ENCODE measurements around the gene SMPD3.

SMPD3 gene

DNA sequence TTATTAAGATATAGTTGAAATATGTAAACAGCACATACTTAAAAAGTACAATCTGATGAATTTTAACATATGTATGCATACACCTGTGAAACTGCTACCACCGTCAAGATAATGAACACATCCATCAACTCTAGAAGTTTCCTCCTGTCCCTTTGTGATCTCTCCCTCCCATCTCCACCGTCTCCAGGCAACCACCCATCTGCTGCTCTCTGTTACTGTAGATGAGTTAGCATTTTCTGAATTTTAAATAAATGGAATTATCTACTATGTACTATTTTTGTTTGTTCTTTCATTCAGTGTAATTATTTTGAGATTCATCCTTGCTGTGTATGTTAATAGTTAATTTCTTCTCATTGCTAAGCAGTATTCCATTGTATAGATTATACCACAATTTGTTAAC is 40.2 kb upstream of the SMPD3 start:
- 98 to 100% methylated on average over 1 to 2 of the region's 2 CpGs for WGBS, 2 experiments
- no peaks in the 10 kb centered on the region for H3K27me3 ChIP-seq (ENCODE audit: control insufficient read depth, insufficient read depth, low read length, poor library complexity, severe bottlenecking)
- H3K27ac ChIP-seq (ENCODE audit: insufficient read depth, low read depth, low read length, poor library complexity, severe bottlenecking) = no peak overlapping the region
- H3K4me1 ChIP-seq (ENCODE audit: control insufficient read depth, insufficient read depth, low read length) = peaks cover 7% of the 10 kb centered on the region
- H3K36me3 ChIP-seq (ENCODE audit: control insufficient read depth, insufficient read depth, low read length) = no peaks in the 10 kb centered on the region
- H3K9me3 ChIP-seq (ENCODE audit: control insufficient read depth, low read length) = no peaks in the 10 kb centered on the region
- no peak overlapping the region for H3K4me3 ChIP-seq (ENCODE audit: insufficient read depth, low read depth, low read length)

DNA sequence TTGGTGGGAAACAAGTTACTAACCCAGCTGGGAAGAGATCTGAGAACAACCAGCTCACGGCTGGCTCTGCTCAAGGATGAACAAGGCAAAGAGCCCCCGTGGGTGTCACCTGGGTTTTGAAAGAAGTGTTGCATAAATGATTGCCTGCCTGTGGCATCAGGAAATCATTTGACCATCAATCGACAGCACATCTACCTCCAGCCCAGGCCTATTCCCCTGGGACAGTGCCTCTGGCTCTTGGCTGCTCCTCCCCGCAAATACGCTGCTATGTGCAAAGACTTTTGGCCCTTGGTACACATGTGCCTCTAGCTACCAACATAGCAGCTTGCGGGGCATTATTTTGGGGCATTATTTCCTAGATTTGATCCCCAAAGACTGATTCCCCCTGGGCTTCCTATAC is 39.4 kb upstream of the SMPD3 start:
- Histone ChIP-seq H3K9me3 (ENCODE audit: control insufficient read depth, low read length) (no peaks in the 10 kb centered on the region), H3K4me1 (ENCODE audit: control insufficient read depth, insufficient read depth, low read length) (peaks cover 7% of the 10 kb centered on the region), H3K4me3 (ENCODE audit: insufficient read depth, low read depth, low read length) (no peak overlapping the region), H3K36me3 (ENCODE audit: control insufficient read depth, insufficient read depth, low read length) (no peaks in the 10 kb centered on the region), H3K27me3 (ENCODE audit: control insufficient read depth, insufficient read depth, low read length, poor library complexity, severe bottlenecking) (no peaks in the 10 kb centered on the region), H3K27ac (ENCODE audit: insufficient read depth, low read depth, low read length, poor library complexity, severe bottlenecking) (no peak overlapping the region)
- 90 to 91% methylated on average over 6 of the region's 6 CpGs for WGBS, 2 experiments

DNA sequence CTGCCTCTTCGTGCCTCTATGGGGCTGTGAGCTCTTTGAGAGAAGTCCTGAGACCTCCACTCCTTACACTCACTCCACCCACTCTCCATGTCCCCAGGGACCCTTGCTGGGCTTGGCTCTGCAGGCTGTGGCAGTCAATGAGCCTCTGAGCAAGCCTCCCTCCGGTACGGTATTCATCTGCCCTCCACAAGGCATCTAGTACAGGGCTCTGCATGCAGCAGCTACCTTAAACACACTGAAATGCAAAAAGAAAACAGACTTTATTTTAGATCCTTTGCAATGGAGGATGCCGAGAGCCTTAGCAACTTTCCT is 38.9 kb upstream of the SMPD3 start:
- Histone ChIP-seq H3K27me3 (ENCODE audit: control insufficient read depth, insufficient read depth, low read length, poor library complexity, severe bottlenecking) (no peaks in the 10 kb centered on the region), H3K4me1 (ENCODE audit: control insufficient read depth, insufficient read depth, low read length) (peaks cover 7% of the 10 kb centered on the region), H3K9me3 (ENCODE audit: control insufficient read depth, low read length) (no peaks in the 10 kb centered on the region), H3K27ac (ENCODE audit: insufficient read depth, low read depth, low read length, poor library complexity, severe bottlenecking) (no peak overlapping the region), H3K4me3 (ENCODE audit: insufficient read depth, low read depth, low read length) (no peak overlapping the region), H3K36me3 (ENCODE audit: control insufficient read depth, insufficient read depth, low read length) (no peaks in the 10 kb centered on the region)
- 38 to 42% methylated on average over 4 of the region's 4 CpGs for WGBS, 2 experiments

DNA sequence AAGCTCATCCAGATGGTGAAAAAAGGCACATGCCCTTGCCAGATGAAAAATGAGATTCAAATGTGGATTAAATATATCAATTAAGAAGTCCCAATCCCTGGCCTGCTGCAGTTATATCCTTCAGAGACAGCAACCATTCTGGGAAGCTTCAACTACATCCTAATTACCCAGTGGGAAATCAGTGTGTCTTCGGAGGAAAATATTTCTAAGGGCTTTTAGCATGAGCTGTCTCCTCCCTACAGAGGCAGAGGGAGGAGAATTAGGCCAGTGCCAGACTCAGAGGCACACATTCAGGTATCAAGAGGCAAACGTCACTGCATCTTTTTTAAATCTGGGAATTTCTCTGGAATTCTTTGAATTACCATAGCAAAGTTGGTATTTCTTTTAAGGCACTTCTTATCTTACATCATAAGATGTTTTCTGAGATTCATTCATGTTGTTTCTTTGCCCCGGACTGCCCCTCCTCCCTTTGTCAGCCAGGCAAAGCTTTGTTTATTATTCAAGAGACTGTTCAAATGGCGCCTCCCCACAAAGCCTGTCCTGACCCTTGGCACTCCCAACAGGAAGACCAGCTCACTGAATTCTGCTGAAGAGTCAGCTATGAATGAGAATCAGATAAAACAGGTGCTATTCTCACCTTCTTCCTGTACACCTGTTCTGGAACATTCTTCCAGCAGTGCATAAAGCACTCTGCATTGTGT is 38.3 kb upstream of the SMPD3 start:
- peaks cover 7% of the 10 kb centered on the region for H3K4me1 ChIP-seq (ENCODE audit: control insufficient read depth, insufficient read depth, low read length)
- no peak overlapping the region for H3K4me3 ChIP-seq (ENCODE audit: insufficient read depth, low read depth, low read length)
- no peaks in the 10 kb centered on the region for H3K36me3 ChIP-seq (ENCODE audit: control insufficient read depth, insufficient read depth, low read length)
- H3K27me3 ChIP-seq (ENCODE audit: control insufficient read depth, insufficient read depth, low read length, poor library complexity, severe bottlenecking) = no peaks in the 10 kb centered on the region
- H3K9me3 ChIP-seq (ENCODE audit: control insufficient read depth, low read length) = no peaks in the 10 kb centered on the region
- WGBS, 2 experiments = 33 to 44% methylated on average over 3 to 4 of the region's 4 CpGs
- H3K27ac ChIP-seq (ENCODE audit: insufficient read depth, low read depth, low read length, poor library complexity, severe bottlenecking) = no peak overlapping the region

DNA sequence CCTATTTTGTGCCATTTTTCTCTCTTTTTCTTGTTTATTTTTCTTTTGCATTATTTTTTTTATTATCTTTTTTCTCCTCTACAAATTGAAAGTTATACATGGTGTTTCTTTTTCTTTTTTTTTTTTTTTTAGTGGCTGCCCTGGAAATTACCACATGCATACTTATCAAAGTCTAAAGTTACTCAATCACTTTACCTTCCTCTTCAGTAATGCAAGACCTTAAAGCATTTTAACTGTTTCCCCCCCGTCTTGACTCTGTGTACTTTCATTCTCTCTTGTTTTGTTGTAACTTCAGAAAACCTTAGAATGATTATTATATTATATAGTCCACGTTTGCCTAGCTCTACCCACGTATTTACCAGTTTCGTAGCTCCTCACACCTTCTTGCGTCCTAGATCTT is 33.3 kb upstream of the SMPD3 start:
- 84 to 92% methylated on average over 5 of the region's 5 CpGs for WGBS, 2 experiments
- no peaks in the 10 kb centered on the region for H3K27me3 ChIP-seq (ENCODE audit: control insufficient read depth, insufficient read depth, low read length, poor library complexity, severe bottlenecking)
- no peaks in the 10 kb centered on the region for H3K9me3 ChIP-seq (ENCODE audit: control insufficient read depth, low read length)
- H3K4me3 ChIP-seq (ENCODE audit: insufficient read depth, low read depth, low read length) = no peak overlapping the region
- H3K4me1 ChIP-seq (ENCODE audit: control insufficient read depth, insufficient read depth, low read length) = peaks cover under 1% of the 10 kb centered on the region
- no peaks in the 10 kb centered on the region for H3K36me3 ChIP-seq (ENCODE audit: control insufficient read depth, insufficient read depth, low read length)
- H3K27ac ChIP-seq (ENCODE audit: insufficient read depth, low read depth, low read length, poor library complexity, severe bottlenecking) = no peak overlapping the region

DNA sequence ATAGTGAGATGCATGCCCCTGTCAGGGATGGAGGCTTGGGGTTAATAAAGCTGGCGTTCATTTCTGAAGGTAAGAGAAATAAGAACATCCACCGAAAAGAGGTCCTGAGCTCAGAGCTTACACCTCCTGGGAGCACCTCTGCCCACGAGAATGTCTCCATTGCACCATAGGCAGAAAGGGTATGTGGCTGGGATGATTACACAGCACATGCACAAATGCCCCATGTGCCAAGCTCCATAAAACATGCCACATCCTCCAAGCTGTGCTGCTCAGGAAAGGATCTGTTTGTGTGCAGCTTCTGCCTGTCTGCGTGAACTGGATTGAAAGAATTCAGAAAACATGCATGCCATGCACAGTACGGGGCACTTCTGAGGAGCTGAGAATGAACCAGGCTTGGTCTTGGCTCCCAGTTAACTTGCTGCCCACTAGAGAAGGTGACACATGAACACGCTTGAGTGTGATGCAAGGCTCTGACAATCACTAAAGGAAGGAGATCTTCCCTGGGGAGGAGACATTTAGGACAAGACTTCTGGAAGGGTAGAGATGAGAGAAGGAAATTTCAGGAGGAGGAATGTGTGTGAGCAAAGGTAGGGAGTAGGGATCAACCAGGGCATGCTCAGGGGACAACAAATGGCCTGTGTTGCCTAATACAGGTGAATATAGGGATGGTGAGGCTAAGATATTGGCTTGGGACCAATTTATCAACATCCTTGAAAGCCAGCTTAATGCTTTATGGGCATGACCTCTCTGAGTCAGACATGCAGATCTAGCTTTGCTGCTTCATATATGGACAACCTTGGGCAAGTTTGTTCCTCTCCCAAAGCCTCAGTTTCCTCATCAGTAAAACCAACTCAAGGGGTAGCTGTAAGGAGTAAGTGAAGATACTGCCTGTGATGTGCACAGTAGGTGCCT is 32.0 kb upstream of the SMPD3 start:
- 93% methylated on average over 6 of the region's 6 CpGs for WGBS, 2 experiments
- Histone ChIP-seq H3K36me3 (ENCODE audit: control insufficient read depth, insufficient read depth, low read length) (no peaks in the 10 kb centered on the region), H3K4me1 (ENCODE audit: control insufficient read depth, insufficient read depth, low read length) (no peaks in the 10 kb centered on the region), H3K4me3 (ENCODE audit: insufficient read depth, low read depth, low read length) (no peak overlapping the region), H3K27me3 (ENCODE audit: control insufficient read depth, insufficient read depth, low read length, poor library complexity, severe bottlenecking) (no peaks in the 10 kb centered on the region), H3K27ac (ENCODE audit: insufficient read depth, low read depth, low read length, poor library complexity, severe bottlenecking) (no peak overlapping the region), H3K9me3 (ENCODE audit: control insufficient read depth, low read length) (no peaks in the 10 kb centered on the region)

DNA sequence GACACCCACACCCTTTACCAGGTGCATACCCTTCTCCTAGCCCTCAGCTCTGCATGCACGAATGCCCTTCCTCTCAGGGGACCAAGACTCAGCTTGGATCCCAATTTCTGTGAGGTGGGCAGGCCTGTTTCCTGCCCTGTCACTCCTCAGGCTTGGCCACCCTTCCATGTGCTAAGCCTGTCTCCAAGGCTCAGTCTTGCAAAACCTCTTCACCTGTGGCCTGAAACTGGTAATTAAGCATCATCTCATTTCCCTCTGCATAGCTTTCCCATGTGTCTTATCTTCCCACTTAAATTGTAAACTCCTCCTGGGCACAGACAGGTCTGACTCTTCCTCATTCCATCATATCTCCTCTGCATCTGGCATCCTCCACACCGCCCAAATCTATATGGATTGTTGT is 31.0 kb upstream of the SMPD3 start:
- no peaks in the 10 kb centered on the region for H3K4me1 ChIP-seq (ENCODE audit: control insufficient read depth, insufficient read depth, low read length)
- H3K27ac ChIP-seq (ENCODE audit: insufficient read depth, low read depth, low read length, poor library complexity, severe bottlenecking) = no peak overlapping the region
- no peaks in the 10 kb centered on the region for H3K36me3 ChIP-seq (ENCODE audit: control insufficient read depth, insufficient read depth, low read length)
- H3K4me3 ChIP-seq (ENCODE audit: insufficient read depth, low read depth, low read length) = no peak overlapping the region
- 74 to 90% methylated on average over 1 to 2 of the region's 2 CpGs for WGBS, 2 experiments
- H3K9me3 ChIP-seq (ENCODE audit: control insufficient read depth, low read length) = no peaks in the 10 kb centered on the region
- H3K27me3 ChIP-seq (ENCODE audit: control insufficient read depth, insufficient read depth, low read length, poor library complexity, severe bottlenecking) = no peaks in the 10 kb centered on the region

DNA sequence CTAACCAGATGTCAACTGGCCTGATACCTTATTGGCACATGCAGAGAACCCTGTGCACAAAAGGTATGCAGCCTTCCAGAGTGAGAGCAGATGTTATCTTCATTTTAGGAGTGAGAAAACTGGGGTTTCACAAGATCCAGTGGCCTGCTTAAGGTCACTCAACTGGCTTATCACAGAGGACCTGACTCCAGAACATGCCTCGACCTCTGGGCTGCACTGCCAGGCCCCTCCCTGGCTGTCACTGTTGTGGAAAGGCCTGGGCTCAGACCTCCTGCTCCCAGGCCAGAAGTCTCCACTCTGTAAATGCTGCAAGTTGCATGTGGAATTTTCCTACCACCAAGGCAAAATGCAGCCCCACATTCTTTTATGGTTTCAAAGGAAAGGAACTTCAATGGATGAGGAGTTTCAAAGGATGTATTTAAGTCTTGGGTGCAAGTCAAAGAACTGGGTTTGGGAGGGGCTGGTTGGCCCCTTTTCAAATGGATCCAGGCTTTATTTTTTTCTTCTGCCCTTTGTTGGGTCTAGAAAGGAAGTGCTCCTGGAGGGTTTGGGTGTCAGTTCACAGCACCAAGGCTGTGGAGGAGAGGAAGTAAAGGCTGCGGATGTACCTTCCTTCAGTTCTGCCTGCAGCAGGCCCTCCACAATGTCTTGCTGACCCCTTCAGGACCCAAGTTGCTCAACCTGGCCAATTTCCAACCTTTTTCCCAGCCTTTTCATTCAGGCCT is 30.4 kb upstream of the SMPD3 start:
- 56 to 60% methylated on average over 2 of the region's 2 CpGs for WGBS, 2 experiments
- Histone ChIP-seq H3K27me3 (ENCODE audit: control insufficient read depth, insufficient read depth, low read length, poor library complexity, severe bottlenecking) (no peaks in the 10 kb centered on the region), H3K4me1 (ENCODE audit: control insufficient read depth, insufficient read depth, low read length) (no peaks in the 10 kb centered on the region), H3K36me3 (ENCODE audit: control insufficient read depth, insufficient read depth, low read length) (no peaks in the 10 kb centered on the region), H3K4me3 (ENCODE audit: insufficient read depth, low read depth, low read length) (no peak overlapping the region), H3K9me3 (ENCODE audit: control insufficient read depth, low read length) (no peaks in the 10 kb centered on the region), H3K27ac (ENCODE audit: insufficient read depth, low read depth, low read length, poor library complexity, severe bottlenecking) (no peak overlapping the region)

DNA sequence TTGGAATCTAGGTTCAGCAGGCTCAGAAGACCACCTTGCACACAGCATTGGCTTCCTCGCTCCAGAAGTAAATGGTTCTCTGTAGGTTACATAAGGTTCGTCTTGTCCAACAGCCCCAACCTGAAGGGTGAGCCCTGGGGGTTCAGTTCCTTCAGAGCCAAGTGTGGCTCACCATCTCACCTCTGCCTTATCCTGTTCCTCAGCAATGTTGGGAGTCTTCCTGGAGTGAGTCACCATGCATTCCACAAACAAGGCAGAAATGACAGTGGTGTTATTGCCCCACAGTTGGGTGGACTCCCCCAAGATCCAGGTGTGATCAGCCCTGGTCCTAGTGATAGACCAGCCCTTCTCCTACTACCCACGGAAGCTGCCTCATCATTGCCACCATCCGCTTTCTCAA is 26.8 kb upstream of the SMPD3 start:
- no peak overlapping the region for H3K27ac ChIP-seq (ENCODE audit: insufficient read depth, low read depth, low read length, poor library complexity, severe bottlenecking)
- no peaks in the 10 kb centered on the region for H3K4me1 ChIP-seq (ENCODE audit: control insufficient read depth, insufficient read depth, low read length)
- 88 to 90% methylated on average over 4 of the region's 4 CpGs for WGBS, 2 experiments
- no peaks in the 10 kb centered on the region for H3K9me3 ChIP-seq (ENCODE audit: control insufficient read depth, low read length)
- no peaks in the 10 kb centered on the region for H3K36me3 ChIP-seq (ENCODE audit: control insufficient read depth, insufficient read depth, low read length)
- H3K27me3 ChIP-seq (ENCODE audit: control insufficient read depth, insufficient read depth, low read length, poor library complexity, severe bottlenecking) = no peaks in the 10 kb centered on the region
- H3K4me3 ChIP-seq (ENCODE audit: insufficient read depth, low read depth, low read length) = no peak overlapping the region

Measured in ectodermal cell (in vitro differentiated cells).